ENCODE measurements around the gene POLR1A.
"Not testable (repeated sequence)": the region's sequence is repeated elsewhere in the genome, so short reads cannot be mapped to it uniquely, and the experiment has no call there.

The POLR1A gene

GRCh38 chr2:85994897-85995647, 110.6 kb downstream of the POLR1A start:
- TF ChIP-seq CTCF (IDR thresholded peaks at IDR 0.05; ENCODE audit: low read depth, low read length, missing control alignments) = no peak
- H3K4me3 ChIP-seq (ENCODE audit: low read depth, low read length) = no peak overlapping the region
- no peak for DNase-seq (ENCODE audit: low read depth)
- in situ Hi-C loops (cut with HindIII; ENCODE audit: low sequenced_read_pairs) = loop anchor here (5.0 kb wide), 1 partner anchor 108 kb away; the partner anchor contains the start of gene ST3GAL5

- in situ Hi-C loops (cut with HindIII; ENCODE audit: low sequenced_read_pairs) = loop anchor here (5.0 kb wide), 1 partner anchor 107 kb away; the partner anchor contains the start of gene ST3GAL5
- no peak overlapping the region for H3K4me3 ChIP-seq (ENCODE audit: low read depth, low read length)
- no peak for TF ChIP-seq CTCF (IDR thresholded peaks at IDR 0.05; ENCODE audit: low read depth, low read length, missing control alignments)
- DNase-seq (ENCODE audit: low read depth) = no peak
Observed at GRCh38 chr2:85994421-85994777, 111.3 kb downstream of the POLR1A start.

- no peak for DNase-seq (ENCODE audit: low read depth)
- no peak overlapping the region for H3K4me3 ChIP-seq (ENCODE audit: low read depth, low read length)
- in situ Hi-C loops (cut with HindIII; ENCODE audit: low sequenced_read_pairs) = loop anchor here (5.0 kb wide), 1 partner anchor 105 kb away; the partner anchor contains the start of gene ST3GAL5
- TF ChIP-seq CTCF (IDR thresholded peaks at IDR 0.05; ENCODE audit: low read depth, low read length, missing control alignments) = no peak
Observed at GRCh38 chr2:85992611-85993010, 113.1 kb downstream of the POLR1A start.

- in situ Hi-C loops (cut with HindIII; ENCODE audit: low sequenced_read_pairs) = loop anchor here (5.0 kb wide), 1 partner anchor 105 kb away; the partner anchor contains the start of gene ST3GAL5
- H3K4me3 ChIP-seq (ENCODE audit: low read depth, low read length); DNase-seq (ENCODE audit: low read depth): not testable (repeated sequence)
Observed at GRCh38 chr2:85992053-85992452, 113.6 kb downstream of the POLR1A start.

GRCh38 chr2:85990084-85990483, 115.6 kb downstream of the POLR1A start:
- DNase-seq (ENCODE audit: low read depth) = no peak
- in situ Hi-C loops (cut with HindIII; ENCODE audit: low sequenced_read_pairs) = loop anchor here (5.0 kb wide), 1 partner anchor 103 kb away; the partner anchor contains the start of gene ST3GAL5
- TF ChIP-seq CTCF (IDR thresholded peaks at IDR 0.05; ENCODE audit: low read depth, low read length, missing control alignments) = no peak
- no peak overlapping the region for H3K4me3 ChIP-seq (ENCODE audit: low read depth, low read length)

GRCh38 chr2:85989288-85989865, 116.3 kb downstream of the POLR1A start:
- H3K4me3 ChIP-seq (ENCODE audit: low read depth, low read length) = no peak overlapping the region
- no peak for DNase-seq (ENCODE audit: low read depth)
- TF ChIP-seq CTCF (IDR thresholded peaks at IDR 0.05; ENCODE audit: low read depth, low read length, missing control alignments) = no peak
- in situ Hi-C loops (cut with HindIII; ENCODE audit: low sequenced_read_pairs) = no loop called here

- in situ Hi-C loops (cut with HindIII; ENCODE audit: low sequenced_read_pairs) = no loop called here
- TF ChIP-seq CTCF (IDR thresholded peaks at IDR 0.05; ENCODE audit: low read depth, low read length, missing control alignments) = no peak
- no peak overlapping the region for H3K4me3 ChIP-seq (ENCODE audit: low read depth, low read length)
- no peak for DNase-seq (ENCODE audit: low read depth)
Observed at GRCh38 chr2:85988914-85989270, 116.8 kb downstream of the POLR1A start.
